ENCODE data around the gene EGFL7. TPM values are rescaled to one million over a fixed set of nuclear protein-coding genes. Genes with fewer than 3 reads are reported as not detected.

The EGFL7 gene
- total and polyA plus RNA-seq, 9 donors, result 0.18 to 113 (median 43.4) TPM

- no peak overlapping the region for H3K4me3 ChIP-seq
- intact Hi-C loops (cut with DNase I), result no loop called here
- no peak for DNase-seq
- TF ChIP-seq EP300 (IDR thresholded peaks at IDR 0.05) (no peak), CTCF (IDR thresholded peaks at IDR 0.05) (no peak)
- H3K27me3 ChIP-seq, result no peaks in the 10 kb centered on the region
- 76 to 86% (median 81%) methylated on average over 9 to 11 of the region's 11 CpGs for WGBS, 3 donors
- no peaks in the 10 kb centered on the region for H3K4me1 ChIP-seq (ENCODE audit: insufficient read depth)
- no peak overlapping the region for H3K27ac ChIP-seq
- H3K36me3 ChIP-seq, result no peaks in the 10 kb centered on the region
- H3K9me3 ChIP-seq, result no peaks in the 10 kb centered on the region
These were observed 12.2 kb downstream of the EGFL7 start for GRCh38 chr9:136674786-136675349.

- intact Hi-C loops (cut with DNase I), result no loop called here
- Histone ChIP-seq H3K9me3 (no peaks in the 10 kb centered on the region), H3K4me3 (no peak overlapping the region), H3K36me3 (no peaks in the 10 kb centered on the region), H3K27ac (no peak overlapping the region), H3K4me1 (ENCODE audit: insufficient read depth) (no peaks in the 10 kb centered on the region), H3K27me3 (no peaks in the 10 kb centered on the region)
- DNase-seq, result no peak
- 86 to 91% (median 89%) methylated on average over 12 to 16 of the region's 16 CpGs for WGBS, 3 donors
- TF ChIP-seq EP300 (IDR thresholded peaks at IDR 0.05), result no peak
- TF ChIP-seq CTCF (IDR thresholded peaks at IDR 0.05), result no peak
- no peak for TF ChIP-seq POLR2A (IDR thresholded peaks at IDR 0.05)
These were observed 13.0 kb downstream of the EGFL7 start for GRCh38 chr9:136675477-136676296.

- H3K9me3 ChIP-seq, result no peaks in the 10 kb centered on the region
- TF ChIP-seq POLR2A (IDR thresholded peaks at IDR 0.05), result no peak
- no peak for TF ChIP-seq EP300 (IDR thresholded peaks at IDR 0.05)
- no peak for TF ChIP-seq CTCF (IDR thresholded peaks at IDR 0.05)
- WGBS, 3 donors, result 90 to 95% (median 92%) methylated on average over 11 to 13 of the region's 13 CpGs
- intact Hi-C loops (cut with DNase I), result no loop called here
- no peak for DNase-seq
- H3K4me3 ChIP-seq, result no peak overlapping the region
- no peaks in the 10 kb centered on the region for H3K4me1 ChIP-seq (ENCODE audit: insufficient read depth)
- H3K27me3 ChIP-seq, result no peaks in the 10 kb centered on the region
- no peak overlapping the region for H3K27ac ChIP-seq
- no peaks in the 10 kb centered on the region for H3K36me3 ChIP-seq
These were observed 13.6 kb downstream of the EGFL7 start for GRCh38 chr9:136676297-136676794.

- TF ChIP-seq EP300 (IDR thresholded peaks at IDR 0.05), result no peak
- TF ChIP-seq POLR2A (IDR thresholded peaks at IDR 0.05), result no peak
- TF ChIP-seq CTCF (IDR thresholded peaks at IDR 0.05), result no peak
- Histone ChIP-seq H3K4me1 (ENCODE audit: insufficient read depth) (no peaks in the 10 kb centered on the region), H3K36me3 (no peaks in the 10 kb centered on the region), H3K4me3 (no peak overlapping the region), H3K9me3 (no peaks in the 10 kb centered on the region), H3K27ac (no peak overlapping the region), H3K27me3 (no peaks in the 10 kb centered on the region)
- no peak for DNase-seq
- 87 to 95% (median 89%) methylated on average over 44 to 46 of the region's 46 CpGs for WGBS, 3 donors
- intact Hi-C loops (cut with DNase I), result no loop called here
These were observed 14.4 kb downstream of the EGFL7 start for GRCh38 chr9:136676920-136677686.

Data from ovary (tissue), 9 donors.